Measurements from ENCODE around the gene STAT5B. TPM values are rescaled to one million over a fixed set of nuclear protein-coding genes. Genes with fewer than 3 reads are reported as not detected.

The STAT5B gene
- total and polyA plus RNA-seq, 9 of the 15 experiments (the other 6 are each of a cell fraction or from before 2014, with no cell fraction given) = 20.8 to 176 (median 92.4) TPM

DNA sequence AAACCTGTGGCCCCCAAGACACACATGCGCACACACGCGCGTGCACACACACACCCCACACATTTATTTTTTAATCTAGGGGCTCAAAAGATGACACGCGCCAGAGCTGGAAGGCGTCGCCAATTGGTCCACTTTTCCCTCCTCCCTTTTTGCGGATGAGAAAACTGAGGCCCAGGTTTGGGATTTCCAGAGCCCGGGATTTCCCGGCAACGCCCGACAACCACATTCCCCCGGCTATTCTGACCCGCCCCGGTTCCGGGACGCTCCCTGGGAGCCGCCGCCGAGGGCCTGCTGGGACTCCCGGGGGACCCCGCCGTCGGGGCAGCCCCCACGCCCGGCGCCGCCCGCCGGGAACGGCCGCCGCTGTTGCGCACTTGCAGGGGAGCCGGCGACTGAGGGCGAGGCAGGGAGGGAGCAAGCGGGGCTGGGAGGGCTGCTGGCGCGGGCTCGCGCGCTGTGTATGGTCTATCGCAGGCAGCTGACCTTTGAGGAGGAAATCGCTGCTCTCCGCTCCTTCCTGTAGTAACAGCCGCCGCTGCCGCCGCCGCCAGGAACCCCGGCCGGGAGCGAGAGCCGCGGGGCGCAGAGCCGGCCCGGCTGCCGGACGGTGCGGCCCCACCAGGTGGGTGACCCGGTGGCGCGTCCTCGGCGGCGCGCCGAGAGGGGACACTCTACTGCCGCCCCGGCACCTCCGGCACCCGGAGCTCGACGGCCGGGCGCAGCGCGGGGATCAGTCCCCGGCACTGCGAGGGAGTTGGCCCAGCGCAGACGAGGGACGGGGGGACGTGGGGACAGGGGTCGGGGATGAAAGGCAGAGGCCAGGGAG lies 12.0 kb upstream of the STAT5B start, which contains the start of gene STAT5A (continued):
- TF ChIP-seq RCOR1 (IDR thresholded peaks at IDR 0.05; ENCODE audit: borderline replicate concordance in 1 of 2, low read depth in 2 of 2, low read length in 2 of 2) = peak in 1 of 2 experiments; percentile 28; a peak in 1 of 4 replicates
- no peak for TF ChIP-seq SOX6 (IDR thresholded peaks at IDR 0.05)
- TF ChIP-seq, protein P1, sequence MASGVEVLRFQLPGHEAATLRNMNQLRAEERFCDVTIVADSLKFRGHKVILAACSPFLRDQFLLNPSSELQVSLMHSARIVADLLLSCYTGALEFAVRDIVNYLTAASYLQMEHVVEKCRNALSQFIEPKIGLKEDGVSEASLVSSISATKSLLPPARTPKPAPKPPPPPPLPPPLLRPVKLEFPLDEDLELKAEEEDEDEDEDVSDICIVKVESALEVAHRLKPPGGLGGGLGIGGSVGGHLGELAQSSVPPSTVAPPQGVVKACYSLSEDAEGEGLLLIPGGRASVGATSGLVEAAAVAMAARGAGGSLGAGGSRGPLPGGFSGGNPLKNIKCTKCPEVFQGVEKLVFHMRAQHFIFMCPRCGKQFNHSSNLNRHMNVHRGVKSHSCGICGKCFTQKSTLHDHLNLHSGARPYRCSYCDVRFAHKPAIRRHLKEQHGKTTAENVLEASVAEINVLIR (CRISPR knock-in tag; IDR thresholded peaks at IDR 0.05) = no peak
- TF ChIP-seq, protein P2, sequence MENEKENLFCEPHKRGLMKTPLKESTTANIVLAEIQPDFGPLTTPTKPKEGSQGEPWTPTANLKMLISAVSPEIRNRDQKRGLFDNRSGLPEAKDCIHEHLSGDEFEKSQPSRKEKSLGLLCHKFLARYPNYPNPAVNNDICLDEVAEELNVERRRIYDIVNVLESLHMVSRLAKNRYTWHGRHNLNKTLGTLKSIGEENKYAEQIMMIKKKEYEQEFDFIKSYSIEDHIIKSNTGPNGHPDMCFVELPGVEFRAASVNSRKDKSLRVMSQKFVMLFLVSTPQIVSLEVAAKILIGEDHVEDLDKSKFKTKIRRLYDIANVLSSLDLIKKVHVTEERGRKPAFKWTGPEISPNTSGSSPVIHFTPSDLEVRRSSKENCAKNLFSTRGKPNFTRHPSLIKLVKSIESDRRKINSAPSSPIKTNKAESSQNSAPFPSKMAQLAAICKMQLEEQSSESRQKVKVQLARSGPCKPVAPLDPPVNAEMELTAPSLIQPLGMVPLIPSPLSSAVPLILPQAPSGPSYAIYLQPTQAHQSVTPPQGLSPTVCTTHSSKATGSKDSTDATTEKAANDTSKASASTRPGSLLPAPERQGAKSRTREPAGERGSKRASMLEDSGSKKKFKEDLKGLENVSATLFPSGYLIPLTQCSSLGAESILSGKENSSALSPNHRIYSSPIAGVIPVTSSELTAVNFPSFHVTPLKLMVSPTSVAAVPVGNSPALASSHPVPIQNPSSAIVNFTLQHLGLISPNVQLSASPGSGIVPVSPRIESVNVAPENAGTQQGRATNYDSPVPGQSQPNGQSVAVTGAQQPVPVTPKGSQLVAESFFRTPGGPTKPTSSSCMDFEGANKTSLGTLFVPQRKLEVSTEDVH (IDR thresholded peaks at IDR 0.05; ENCODE audit: low read depth, partially characterized antibody) = no peak
- TF ChIP-seq ZBTB7A (IDR thresholded peaks at IDR 0.05; ENCODE audit: borderline replicate concordance, control insufficient read depth, low read depth, low read length) = peak; percentile 65; the same call in 1 of the 2 replicates
- TF ChIP-seq HNRNPLL (IDR thresholded peaks at IDR 0.05; ENCODE audit: low read depth, low read length, poor library complexity, severe bottlenecking) = no peak
- TF ChIP-seq, protein P3, sequence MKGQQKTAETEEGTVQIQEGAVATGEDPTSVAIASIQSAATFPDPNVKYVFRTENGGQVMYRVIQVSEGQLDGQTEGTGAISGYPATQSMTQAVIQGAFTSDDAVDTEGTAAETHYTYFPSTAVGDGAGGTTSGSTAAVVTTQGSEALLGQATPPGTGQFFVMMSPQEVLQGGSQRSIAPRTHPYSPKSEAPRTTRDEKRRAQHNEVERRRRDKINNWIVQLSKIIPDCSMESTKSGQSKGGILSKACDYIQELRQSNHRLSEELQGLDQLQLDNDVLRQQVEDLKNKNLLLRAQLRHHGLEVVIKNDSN (CRISPR knock-in tag; IDR thresholded peaks at IDR 0.05) = peak; percentile 43; the same call in 1 of the 2 replicates
- TF ChIP-seq PHF8 (IDR thresholded peaks at IDR 0.05; ENCODE audit: borderline replicate concordance, low read length) = peak; percentile 42; the same call in 1 of the 2 replicates
- TF ChIP-seq, protein P4, sequence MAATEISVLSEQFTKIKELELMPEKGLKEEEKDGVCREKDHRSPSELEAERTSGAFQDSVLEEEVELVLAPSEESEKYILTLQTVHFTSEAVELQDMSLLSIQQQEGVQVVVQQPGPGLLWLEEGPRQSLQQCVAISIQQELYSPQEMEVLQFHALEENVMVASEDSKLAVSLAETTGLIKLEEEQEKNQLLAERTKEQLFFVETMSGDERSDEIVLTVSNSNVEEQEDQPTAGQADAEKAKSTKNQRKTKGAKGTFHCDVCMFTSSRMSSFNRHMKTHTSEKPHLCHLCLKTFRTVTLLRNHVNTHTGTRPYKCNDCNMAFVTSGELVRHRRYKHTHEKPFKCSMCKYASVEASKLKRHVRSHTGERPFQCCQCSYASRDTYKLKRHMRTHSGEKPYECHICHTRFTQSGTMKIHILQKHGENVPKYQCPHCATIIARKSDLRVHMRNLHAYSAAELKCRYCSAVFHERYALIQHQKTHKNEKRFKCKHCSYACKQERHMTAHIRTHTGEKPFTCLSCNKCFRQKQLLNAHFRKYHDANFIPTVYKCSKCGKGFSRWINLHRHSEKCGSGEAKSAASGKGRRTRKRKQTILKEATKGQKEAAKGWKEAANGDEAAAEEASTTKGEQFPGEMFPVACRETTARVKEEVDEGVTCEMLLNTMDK (IDR thresholded peaks at IDR 0.05; ENCODE audit: borderline replicate concordance, insufficient read depth, low read depth, low read length, poor library complexity, severe bottlenecking) = no peak
- TF ChIP-seq FOSL1 (tag; conservative IDR thresholded peaks at IDR 0.05) = no peak; the same call in 1 of the 2 replicates
- TF ChIP-seq, protein P5, sequence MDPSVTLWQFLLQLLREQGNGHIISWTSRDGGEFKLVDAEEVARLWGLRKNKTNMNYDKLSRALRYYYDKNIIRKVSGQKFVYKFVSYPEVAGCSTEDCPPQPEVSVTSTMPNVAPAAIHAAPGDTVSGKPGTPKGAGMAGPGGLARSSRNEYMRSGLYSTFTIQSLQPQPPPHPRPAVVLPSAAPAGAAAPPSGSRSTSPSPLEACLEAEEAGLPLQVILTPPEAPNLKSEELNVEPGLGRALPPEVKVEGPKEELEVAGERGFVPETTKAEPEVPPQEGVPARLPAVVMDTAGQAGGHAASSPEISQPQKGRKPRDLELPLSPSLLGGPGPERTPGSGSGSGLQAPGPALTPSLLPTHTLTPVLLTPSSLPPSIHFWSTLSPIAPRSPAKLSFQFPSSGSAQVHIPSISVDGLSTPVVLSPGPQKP (CRISPR knock-in tag; IDR thresholded peaks at IDR 0.05) = no peak
- TF ChIP-seq SRSF3 (IDR thresholded peaks at IDR 0.05; ENCODE audit: insufficient read depth, low read length) = 0 out of 2 replicates have a peak, but pooled peaks have one; percentile 32
- peak; percentile 18; the same call in 1 of the 2 replicates for TF ChIP-seq SIN3B (IDR thresholded peaks at IDR 0.05; ENCODE audit: low read depth)
- TF ChIP-seq, protein P6, sequence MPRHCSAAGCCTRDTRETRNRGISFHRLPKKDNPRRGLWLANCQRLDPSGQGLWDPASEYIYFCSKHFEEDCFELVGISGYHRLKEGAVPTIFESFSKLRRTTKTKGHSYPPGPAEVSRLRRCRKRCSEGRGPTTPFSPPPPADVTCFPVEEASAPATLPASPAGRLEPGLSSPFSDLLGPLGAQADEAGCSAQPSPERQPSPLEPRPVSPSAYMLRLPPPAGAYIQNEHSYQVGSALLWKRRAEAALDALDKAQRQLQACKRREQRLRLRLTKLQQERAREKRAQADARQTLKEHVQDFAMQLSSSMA (CRISPR knock-in tag; IDR thresholded peaks at IDR 0.05) = no peak

Measured in K562 (cell line).